GM12875 (cell line): Measurements from ENCODE around the gene CDK5RAP1.
"Not testable (repeated sequence)": the region's sequence is repeated elsewhere in the genome, so short reads cannot be mapped to it uniquely, and the experiment has no call there.

Source experiments
- H3K4me3 ChIP-seq: one replicate; pipeline ENCODE4 v1.5.1; 2011; ENCODE audit warnings: low read depth, low read length, control low read depth
- TF ChIP-seq, protein P1 (sequence below): IDR thresholded peaks from 2 replicates; pipeline ENCODE4 v1.5.1; 2011; ENCODE audit warnings: low read depth, mild to moderate bottlenecking, control low read depth, inconsistent platforms, low read length, moderate library complexity, borderline replicate concordance; ENCODE audit not compliant: insufficient read depth

CDK5RAP1 gene

DNA sequence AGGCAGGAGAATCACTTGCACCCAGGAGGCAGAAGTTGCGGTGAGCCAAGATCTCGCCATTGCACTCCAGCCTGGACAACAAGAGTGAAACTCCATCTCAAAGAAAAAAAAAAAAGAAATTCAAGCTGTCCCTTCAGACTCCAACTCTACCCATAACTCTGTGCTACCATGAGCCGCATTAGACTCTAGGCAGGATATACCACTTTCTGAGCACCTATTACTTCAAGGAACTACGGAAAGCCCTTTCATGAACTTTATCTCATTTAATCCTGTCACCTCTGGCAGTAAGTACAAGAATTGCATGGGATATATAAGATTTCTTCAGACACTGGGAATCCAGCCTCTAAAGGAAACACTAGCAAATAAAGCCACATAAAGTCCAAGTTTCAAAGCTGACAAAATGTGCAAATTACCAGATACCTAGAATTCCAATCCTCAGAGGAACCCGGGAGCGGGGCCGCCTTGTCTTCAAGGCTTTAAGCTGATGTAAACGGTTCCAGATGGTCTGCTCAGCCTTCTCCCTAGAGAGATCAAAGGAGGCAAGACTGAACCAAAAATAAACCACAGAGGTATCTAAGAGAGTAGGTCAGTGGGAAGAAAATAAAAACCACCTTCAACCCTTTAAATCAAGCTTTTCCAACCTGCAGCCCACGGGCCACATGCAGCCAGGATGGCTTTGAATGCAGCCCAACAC is 9.4 kb downstream of the CDK5RAP1 start:
- H3K4me3 ChIP-seq = no peak overlapping the region
- TF ChIP-seq, protein P1, sequence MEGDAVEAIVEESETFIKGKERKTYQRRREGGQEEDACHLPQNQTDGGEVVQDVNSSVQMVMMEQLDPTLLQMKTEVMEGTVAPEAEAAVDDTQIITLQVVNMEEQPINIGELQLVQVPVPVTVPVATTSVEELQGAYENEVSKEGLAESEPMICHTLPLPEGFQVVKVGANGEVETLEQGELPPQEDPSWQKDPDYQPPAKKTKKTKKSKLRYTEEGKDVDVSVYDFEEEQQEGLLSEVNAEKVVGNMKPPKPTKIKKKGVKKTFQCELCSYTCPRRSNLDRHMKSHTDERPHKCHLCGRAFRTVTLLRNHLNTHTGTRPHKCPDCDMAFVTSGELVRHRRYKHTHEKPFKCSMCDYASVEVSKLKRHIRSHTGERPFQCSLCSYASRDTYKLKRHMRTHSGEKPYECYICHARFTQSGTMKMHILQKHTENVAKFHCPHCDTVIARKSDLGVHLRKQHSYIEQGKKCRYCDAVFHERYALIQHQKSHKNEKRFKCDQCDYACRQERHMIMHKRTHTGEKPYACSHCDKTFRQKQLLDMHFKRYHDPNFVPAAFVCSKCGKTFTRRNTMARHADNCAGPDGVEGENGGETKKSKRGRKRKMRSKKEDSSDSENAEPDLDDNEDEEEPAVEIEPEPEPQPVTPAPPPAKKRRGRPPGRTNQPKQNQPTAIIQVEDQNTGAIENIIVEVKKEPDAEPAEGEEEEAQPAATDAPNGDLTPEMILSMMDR = no peak

DNA sequence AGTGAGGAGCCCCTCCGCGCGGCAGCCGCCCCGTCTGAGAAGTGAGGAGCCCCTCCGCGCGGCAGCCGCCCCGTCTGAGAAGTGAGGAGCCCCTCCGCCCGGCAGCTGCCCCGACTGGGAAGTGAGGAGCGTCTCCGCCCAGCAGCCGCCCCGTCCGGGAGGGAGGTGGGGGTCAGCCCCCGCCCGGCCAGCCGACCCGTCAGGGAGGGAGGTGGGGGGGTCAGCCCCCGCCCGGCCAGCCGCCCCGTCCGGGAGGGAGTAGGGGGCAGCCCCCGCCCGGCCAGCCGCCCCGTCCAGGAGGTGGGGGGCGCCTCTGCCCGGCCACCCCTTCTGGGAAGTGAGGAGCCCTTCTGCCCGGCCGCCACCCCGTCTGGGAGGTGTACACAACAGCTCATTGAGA is 12.0 kb downstream of the CDK5RAP1 start:
- not testable (repeated sequence) for H3K4me3 ChIP-seq

DNA sequence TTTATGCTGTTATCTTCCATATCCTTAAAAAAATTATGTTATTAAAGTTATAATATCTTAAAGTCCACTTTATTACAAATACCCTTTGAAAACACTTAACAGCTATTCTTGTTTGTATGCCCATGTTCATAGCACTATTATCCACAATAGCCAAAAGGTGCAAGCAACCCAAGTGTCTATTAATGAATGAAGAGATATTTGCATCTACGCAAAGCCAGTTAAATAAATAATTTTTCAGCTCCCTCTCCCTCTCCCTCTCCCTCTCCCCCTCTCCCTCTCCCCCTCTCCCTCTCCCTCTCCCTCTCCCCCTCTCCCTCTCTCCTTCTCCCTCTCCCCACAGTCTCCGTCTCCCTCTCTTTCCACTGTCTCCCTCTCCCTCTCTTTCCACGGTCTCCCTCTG is 13.1 kb downstream of the CDK5RAP1 start:
- no peak overlapping the region for H3K4me3 ChIP-seq

DNA sequence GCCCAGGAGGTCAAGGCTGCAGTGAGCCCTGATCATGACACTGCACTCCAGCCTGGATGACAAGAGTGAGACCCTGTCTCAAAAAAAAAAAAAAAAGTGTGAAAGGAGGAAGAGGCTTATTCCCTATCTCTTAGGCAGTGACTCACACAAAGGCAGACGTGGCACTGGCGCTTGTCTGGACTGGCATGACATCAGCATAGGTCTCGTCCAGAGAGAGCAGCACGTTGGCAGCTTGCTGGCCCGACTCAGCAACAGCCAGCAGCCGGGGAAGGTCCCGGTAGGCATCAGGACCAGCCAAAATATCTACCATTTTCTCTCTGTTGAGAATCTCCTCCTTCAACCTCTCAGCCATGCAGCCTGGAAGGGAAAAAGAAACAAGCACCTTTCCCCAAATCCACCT is 14.1 kb downstream of the CDK5RAP1 start:
- H3K4me3 ChIP-seq = no peak overlapping the region
- TF ChIP-seq, protein P1 = no peak

More for the DNA sequence above, 13.1 kb downstream of the CDK5RAP1 start:
- TF ChIP-seq, protein P1 = no peak

DNA sequence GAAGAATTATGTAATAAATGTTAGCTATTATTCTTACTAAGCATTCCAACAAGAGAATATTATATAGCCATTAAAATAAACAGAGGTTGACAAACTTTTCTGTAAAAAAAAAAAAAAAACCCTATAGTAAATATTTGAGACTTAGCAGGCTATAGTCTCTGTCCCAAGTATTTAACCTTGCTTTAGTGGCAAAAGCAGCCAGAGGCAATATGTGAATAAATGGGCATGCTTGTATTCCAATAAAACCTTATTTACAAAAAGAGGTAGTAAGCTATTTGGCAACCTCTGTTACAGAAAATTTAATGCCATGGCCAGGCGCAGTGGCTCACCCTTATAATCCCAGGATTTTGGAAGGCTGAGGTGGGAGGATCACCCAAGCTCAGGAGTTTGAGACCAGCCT is 14.6 kb downstream of the CDK5RAP1 start:
- TF ChIP-seq, protein P1 = no peak
- no peak overlapping the region for H3K4me3 ChIP-seq

DNA sequence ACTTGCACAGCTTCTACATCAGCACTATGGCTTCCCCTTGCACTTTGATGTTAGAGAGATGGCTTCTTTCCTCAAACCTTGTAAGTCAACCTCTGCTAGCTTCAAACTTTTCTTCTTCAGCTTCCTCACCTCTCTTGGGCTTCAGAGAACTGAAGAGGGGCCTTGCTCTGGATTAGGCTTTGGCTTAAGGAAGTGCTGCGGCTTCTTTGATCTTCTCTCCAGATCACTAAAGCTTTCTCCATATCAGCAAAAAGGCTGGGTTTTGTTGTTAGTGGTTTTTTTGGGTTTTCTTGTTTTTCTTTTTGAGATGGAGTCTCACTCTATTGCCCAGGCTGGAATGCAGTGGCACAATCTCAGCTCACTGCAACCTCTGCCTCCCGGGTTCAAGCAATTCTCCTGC is 24.0 kb downstream of the CDK5RAP1 start:
- TF ChIP-seq, protein P1 = no peak

DNA sequence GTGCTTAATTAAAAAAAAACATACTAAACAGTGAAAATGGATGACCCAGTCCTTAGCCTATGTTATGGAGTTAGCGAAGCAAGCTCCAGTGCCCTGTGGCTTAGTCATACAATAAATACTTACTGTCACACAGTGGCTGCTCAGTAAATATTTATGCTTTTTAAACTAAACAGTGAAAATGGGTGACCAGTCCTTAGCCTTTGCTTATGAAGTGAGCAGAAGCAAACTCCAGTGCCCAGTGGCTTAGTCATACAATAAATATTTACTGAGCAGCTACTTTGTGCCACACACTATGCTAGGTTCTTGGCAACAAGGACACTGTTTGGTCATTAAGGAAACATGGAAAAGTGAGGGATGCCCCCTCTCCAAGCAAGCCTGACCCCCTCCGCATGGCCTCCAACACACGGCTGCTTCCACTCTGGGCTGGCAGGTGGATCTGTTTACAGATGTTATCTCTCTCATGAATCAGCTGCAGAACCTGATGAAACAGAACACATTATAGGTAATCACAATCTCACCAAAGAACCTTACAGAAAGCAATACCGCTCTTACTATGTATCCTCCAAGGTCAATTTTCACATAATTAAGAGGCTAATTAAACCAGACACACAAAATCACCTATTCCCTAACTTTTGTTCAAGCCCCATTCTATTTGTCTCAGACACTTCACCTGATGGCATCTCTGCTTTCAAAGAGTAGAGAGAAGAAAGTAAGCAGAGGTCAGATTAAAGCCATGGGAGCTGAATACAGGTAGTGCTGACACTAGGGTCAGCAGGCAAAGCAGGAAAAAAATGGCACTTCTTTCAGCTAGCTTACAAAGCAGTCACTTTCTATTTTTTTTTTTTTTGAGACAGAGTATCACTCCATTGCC is 27.3 kb downstream of the CDK5RAP1 start:
- TF ChIP-seq, protein P1 = no peak

More for the DNA sequence above, 24.0 kb downstream of the CDK5RAP1 start:
- no peak overlapping the region for H3K4me3 ChIP-seq

More for the DNA sequence above, 27.3 kb downstream of the CDK5RAP1 start:
- no peak overlapping the region for H3K4me3 ChIP-seq
